ENCODE results near the gene PTPRO. TPM values are rescaled to one million over a fixed set of nuclear protein-coding genes. Genes with fewer than 3 reads are reported as not detected.
A peak's percentile ranks its signal among the peaks of the same experiment; 100 is the strongest.

PTPRO gene
- total RNA-seq (2021) (2.8 and 3.8 TPM in 2 replicates), Bru-seq, nascent RNA (percentile 38 among the genes with signal in this experiment), BruChase-seq, experiment 1, labeled RNA remaining after a 2-hour chase (percentile 39 among the genes with signal in this experiment), BruChase-seq, experiment 2, labeled RNA remaining after a 6-hour chase (percentile 31 among the genes with signal in this experiment)
- long read RNA-seq, partial matches to known transcripts: 0 of 6 reads
- long read RNA-seq, other reads (novel, unspliced or antisense): 2 of 6 reads

DNA sequence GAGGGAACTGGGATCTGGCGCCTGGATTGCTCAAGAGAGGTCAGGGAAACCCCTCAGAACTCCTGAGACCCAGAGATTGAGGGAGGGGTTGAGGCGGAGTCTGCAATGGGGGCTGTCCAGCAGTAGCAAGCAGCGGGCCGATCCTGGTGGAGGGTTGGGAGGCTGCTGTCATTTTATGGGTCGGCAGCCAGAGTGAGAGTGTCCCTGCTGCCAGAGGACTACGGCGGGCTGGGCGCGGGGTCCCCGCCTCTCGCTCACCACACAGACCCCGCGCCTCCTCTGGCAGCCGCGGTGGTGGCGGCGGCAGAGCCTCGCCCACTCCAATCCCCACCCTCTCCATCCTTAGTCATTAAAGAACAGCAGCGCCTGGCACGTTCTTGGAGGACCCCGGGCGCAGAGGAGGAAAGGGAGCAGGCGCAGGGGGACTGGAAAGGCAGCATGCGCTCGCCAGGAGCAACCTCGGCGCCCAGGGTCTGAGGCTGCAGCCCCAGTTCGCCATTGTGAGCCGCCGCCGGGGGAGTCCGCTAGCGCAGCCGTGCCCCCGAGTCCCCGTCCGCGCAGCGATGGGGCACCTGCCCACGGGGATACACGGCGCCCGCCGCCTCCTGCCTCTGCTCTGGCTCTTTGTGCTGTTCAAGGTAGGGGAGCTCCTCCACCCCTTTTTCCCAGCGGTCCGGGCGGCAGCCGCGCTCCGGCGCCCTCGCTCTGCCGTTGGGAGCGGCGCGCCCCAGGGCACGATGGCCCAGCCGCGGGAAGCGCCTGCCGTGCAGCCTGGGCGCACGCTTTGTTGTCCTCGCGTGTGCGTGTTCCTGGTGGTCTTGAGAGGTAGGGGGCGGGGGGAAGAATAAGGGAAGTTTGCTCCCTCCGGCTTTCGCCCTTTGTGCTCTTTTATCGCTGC is at the start of gene PTPRO:
TSS of gene PTPRO (plus strand) at position 345 of the 898 bp plus-strand sequence.
- ChIA-PET CTCF (no interaction called here), POLR2A (ENCODE audit: low non-redundant PET) (no interaction called here)
- DNase-seq (ENCODE audit: low spot score): peak; percentile 40
- Histone ChIP-seq H3K4me1 (ENCODE audit: insufficient read depth, low read length, poor library complexity, severe bottlenecking) (no peaks in the 10 kb centered on the region), H3K36me3 (ENCODE audit: insufficient read depth, low read length, poor library complexity, severe bottlenecking) (no peaks in the 10 kb centered on the region), H3K27me3 (replicated peaks; ENCODE audit: insufficient read depth, low read depth, low read length, poor library complexity) (peaks cover 8% of the 10 kb centered on the region), H3K9me3 (ENCODE audit: low read depth, low read length, poor library complexity, severe bottlenecking) (no peaks in the 10 kb centered on the region), H3K4me3 (ENCODE audit: low read depth, low read length, poor library complexity, severe bottlenecking) (peak within 1 kb of the TSS; percentile 57), H3K27ac (ENCODE audit: low read depth, low read length, poor library complexity, severe bottlenecking) (no peak within 1 kb of the TSS)
- no TSS peak for BruUV-seq (replicated peaks)
- no peak for TF ChIP-seq EZH2 (IDR thresholded peaks at IDR 0.05; ENCODE audit: borderline replicate concordance, low read depth, low read length, poor library complexity, severe bottlenecking)
- TF ChIP-seq, protein P1, sequence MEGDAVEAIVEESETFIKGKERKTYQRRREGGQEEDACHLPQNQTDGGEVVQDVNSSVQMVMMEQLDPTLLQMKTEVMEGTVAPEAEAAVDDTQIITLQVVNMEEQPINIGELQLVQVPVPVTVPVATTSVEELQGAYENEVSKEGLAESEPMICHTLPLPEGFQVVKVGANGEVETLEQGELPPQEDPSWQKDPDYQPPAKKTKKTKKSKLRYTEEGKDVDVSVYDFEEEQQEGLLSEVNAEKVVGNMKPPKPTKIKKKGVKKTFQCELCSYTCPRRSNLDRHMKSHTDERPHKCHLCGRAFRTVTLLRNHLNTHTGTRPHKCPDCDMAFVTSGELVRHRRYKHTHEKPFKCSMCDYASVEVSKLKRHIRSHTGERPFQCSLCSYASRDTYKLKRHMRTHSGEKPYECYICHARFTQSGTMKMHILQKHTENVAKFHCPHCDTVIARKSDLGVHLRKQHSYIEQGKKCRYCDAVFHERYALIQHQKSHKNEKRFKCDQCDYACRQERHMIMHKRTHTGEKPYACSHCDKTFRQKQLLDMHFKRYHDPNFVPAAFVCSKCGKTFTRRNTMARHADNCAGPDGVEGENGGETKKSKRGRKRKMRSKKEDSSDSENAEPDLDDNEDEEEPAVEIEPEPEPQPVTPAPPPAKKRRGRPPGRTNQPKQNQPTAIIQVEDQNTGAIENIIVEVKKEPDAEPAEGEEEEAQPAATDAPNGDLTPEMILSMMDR (conservative IDR thresholded peaks at IDR 0.05; ENCODE audit: low read depth, low read length): 0 out of 2 replicates have a peak, but pooled peaks have one; percentile 12
- intact Hi-C loops (cut with micrococcal nuclease; ENCODE audit: unreplicated experiment): no loop called here

DNA sequence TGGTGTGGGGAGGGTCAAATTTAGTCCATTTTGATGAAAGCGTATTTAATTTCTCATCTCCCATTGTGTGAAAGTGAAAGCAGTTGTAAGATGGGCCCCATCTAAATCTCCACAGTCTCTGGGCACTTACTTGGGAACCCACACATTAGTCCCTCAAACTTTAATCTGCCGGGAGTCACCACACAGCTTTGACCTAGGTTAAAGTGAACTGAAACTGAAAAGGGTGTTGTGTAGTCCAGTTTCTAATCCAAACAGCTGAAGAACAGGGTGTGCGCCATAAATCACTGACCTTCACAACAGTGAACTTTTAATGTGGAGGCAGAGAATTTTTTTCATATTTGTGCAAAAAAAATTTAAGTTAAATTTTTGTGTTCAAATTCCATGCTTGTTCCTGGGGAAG is 48.4 kb upstream of the PTPRO start:
- no peak overlapping the region for H3K4me3 ChIP-seq (ENCODE audit: low read depth, low read length, poor library complexity, severe bottlenecking)
- no peak overlapping the region for H3K27ac ChIP-seq (ENCODE audit: low read depth, low read length, poor library complexity, severe bottlenecking)
- no peaks in the 10 kb centered on the region for H3K27me3 ChIP-seq (replicated peaks; ENCODE audit: insufficient read depth, low read depth, low read length, poor library complexity)
- POLR2A ChIA-PET (ENCODE audit: low non-redundant PET): no interaction called here
- BruUV-seq (replicated peaks): no TSS peak
- no peak for DNase-seq (ENCODE audit: low spot score)
- CTCF ChIA-PET: interaction anchor here (1.1 kb wide), 1 partner anchor 249 kb away, joined by 3 read pairs; no protein-coding TSS in a partner anchor
- TF ChIP-seq, protein P1 (conservative IDR thresholded peaks at IDR 0.05; ENCODE audit: low read depth, low read length): no peak
- no peak for TF ChIP-seq EZH2 (IDR thresholded peaks at IDR 0.05; ENCODE audit: borderline replicate concordance, low read depth, low read length, poor library complexity, severe bottlenecking)
- H3K9me3 ChIP-seq (ENCODE audit: low read depth, low read length, poor library complexity, severe bottlenecking): no peaks in the 10 kb centered on the region
- peaks cover 24% of the 10 kb centered on the region for H3K4me1 ChIP-seq (ENCODE audit: insufficient read depth, low read length, poor library complexity, severe bottlenecking)
- intact Hi-C loops (cut with micrococcal nuclease; ENCODE audit: unreplicated experiment): no loop called here
- H3K36me3 ChIP-seq (ENCODE audit: insufficient read depth, low read length, poor library complexity, severe bottlenecking): no peaks in the 10 kb centered on the region

DNA sequence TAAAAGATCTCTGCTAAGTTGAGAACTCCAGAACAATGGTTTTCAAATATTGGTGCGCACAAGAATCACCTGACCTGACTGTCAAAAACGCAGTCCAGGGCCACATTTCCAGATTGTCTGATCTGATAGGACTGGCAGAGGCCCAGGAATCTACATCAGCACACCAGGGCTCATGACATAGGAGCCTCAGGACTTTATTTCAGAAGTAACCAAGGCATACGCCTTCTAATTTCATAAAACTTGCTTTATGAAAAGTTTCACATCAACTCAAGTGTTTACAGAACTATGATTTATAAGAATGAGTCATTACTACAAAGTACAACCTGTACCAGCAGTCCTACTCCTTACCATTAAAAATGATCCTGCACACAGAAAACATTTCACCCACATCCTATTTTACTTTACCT is 47.7 kb upstream of the PTPRO start:
- intact Hi-C loops (cut with micrococcal nuclease; ENCODE audit: unreplicated experiment): no loop called here
- ChIA-PET CTCF (interaction anchor here (1.1 kb wide), 1 partner anchor 249 kb away, joined by 3 read pairs; no protein-coding TSS in a partner anchor), POLR2A (ENCODE audit: low non-redundant PET) (no interaction called here)
- Histone ChIP-seq H3K4me1 (ENCODE audit: insufficient read depth, low read length, poor library complexity, severe bottlenecking) (peaks cover 29% of the 10 kb centered on the region), H3K27me3 (replicated peaks; ENCODE audit: insufficient read depth, low read depth, low read length, poor library complexity) (no peaks in the 10 kb centered on the region), H3K4me3 (ENCODE audit: low read depth, low read length, poor library complexity, severe bottlenecking) (no peak overlapping the region), H3K9me3 (ENCODE audit: low read depth, low read length, poor library complexity, severe bottlenecking) (no peaks in the 10 kb centered on the region), H3K27ac (ENCODE audit: low read depth, low read length, poor library complexity, severe bottlenecking) (no peak overlapping the region), H3K36me3 (ENCODE audit: insufficient read depth, low read length, poor library complexity, severe bottlenecking) (no peaks in the 10 kb centered on the region)
- no peak for TF ChIP-seq EZH2 (IDR thresholded peaks at IDR 0.05; ENCODE audit: borderline replicate concordance, low read depth, low read length, poor library complexity, severe bottlenecking)
- TF ChIP-seq, protein P1 (conservative IDR thresholded peaks at IDR 0.05; ENCODE audit: low read depth, low read length): no peak
- no peak for DNase-seq (ENCODE audit: low spot score)
- BruUV-seq (replicated peaks): no TSS peak

Data from A673 (cell line).